Upper lobe of left lung (tissue), 6 donors: ENCODE measurements around the gene FBXO3. TPM values are rescaled to one million over a fixed set of nuclear protein-coding genes. Genes with fewer than 3 reads are reported as not detected.
A peak's percentile ranks its signal among the peaks of the same experiment; 100 is the strongest.

Experiments
- ATAC-seq, 2 donors: fragments of 200-7000 bp; cut with Tn5 transposase; one replicate each; pipeline ENCODE4 v1.9.1; 2022; ENCODE audit warnings: mild to moderate bottlenecking in 2 of 2, moderate library complexity in 2 of 2; ENCODE audit not compliant: low FRiP score in 2 of 2
- DNase-seq, 2 donors: peaks; one replicate each; pipeline ENCODE4 v3.0.0-alpha.2; 2019 to 2020
- H3K27ac ChIP-seq, 4 donors: fragments of 200-600 bp; sonication (generic); one replicate each; pipeline ENCODE4 v1.5.1; 2016 to 2019
- H3K27me3 ChIP-seq, 4 donors: fragments of 200-600 bp; sonication (generic); one replicate each; pipeline ENCODE4 v1.5.1; 2017 to 2019
- H3K36me3 ChIP-seq, 4 donors: fragments of 200-600 bp; sonication (generic); one replicate each; pipeline ENCODE4 v1.5.1; 2016 to 2019
- H3K4me1 ChIP-seq, 4 donors: fragments of 200-600 bp; sonication (generic); one replicate each; pipeline ENCODE4 v1.5.1; 2018 to 2019
- H3K4me3 ChIP-seq, 4 donors: fragments of 200-600 bp; sonication (generic); one replicate each; pipeline ENCODE4 v1.5.1; 2017 to 2019; ENCODE audit warnings: mild to moderate bottlenecking in 2 of 4, moderate library complexity in 1 of 4
- H3K9me3 ChIP-seq, 4 donors: fragments of 200-600 bp; sonication (generic); one replicate each; pipeline ENCODE4 v1.5.1; 2018 to 2019
- EP300 ChIP-seq, 4 donors: sonication (generic); formaldehyde crosslinking; IDR thresholded peaks; one replicate each; pipeline ENCODE4 v1.5.1; 2017; ENCODE audit warnings: antibody characterized with exemption in 4 of 4, control low read depth in 2 of 4
- POLR2A ChIP-seq, 4 donors: fragments of 450-650 bp; IDR thresholded peaks; one replicate each; pipeline ENCODE4 v1.5.1; 2016 to 2017; ENCODE audit warnings: antibody characterized with exemption in 4 of 4, mild to moderate bottlenecking in 2 of 4
- POLR2AphosphoS5 ChIP-seq, 2 donors: sonication (generic); formaldehyde crosslinking; IDR thresholded peaks; one replicate each; pipeline ENCODE4 v1.5.1; 2017; ENCODE audit warnings: antibody characterized with exemption in 2 of 2
- WGBS, 2 donors: methylation state at CpG; one replicate each; pipeline ENCODE4 v1.1.5; 2017 to 2018; 5-methylcytosine and 5-hydroxymethylcytosine counted together
- total RNA-seq, 6 donors: library from RNA; depleted of rRNA in 4 of 6; stranded (reverse); fragments of >200 nt in 4 of 6; gene quantifications; one replicate each; pipeline versions ENCODE4 v1.1.0 to v1.2.1, GENCODE V29; 2016 to 2021
- TF ChIP-seq, protein P1 (sequence below), 6 experiments: fragments of 450-650 bp in 4 of 6; fragments of 200-600 bp in 2 of 6; sonication (generic) in 2 of 6; IDR thresholded peaks; one replicate each; pipeline ENCODE4 v1.5.1; 2016 to 2019; ENCODE audit warnings: antibody characterized with exemption in 6 of 6
- donor health status: DM: no; HTN: no; CAD: no; lungs with moderate emphysema.
- donor health status: DM: no; HTN: yes; CAD: no; lungs with severe emphysema.

Gene FBXO3
- total RNA-seq, 6 donors from 2014 or later, result 9.9 to 50.8 (median 26.9) TPM

DNA sequence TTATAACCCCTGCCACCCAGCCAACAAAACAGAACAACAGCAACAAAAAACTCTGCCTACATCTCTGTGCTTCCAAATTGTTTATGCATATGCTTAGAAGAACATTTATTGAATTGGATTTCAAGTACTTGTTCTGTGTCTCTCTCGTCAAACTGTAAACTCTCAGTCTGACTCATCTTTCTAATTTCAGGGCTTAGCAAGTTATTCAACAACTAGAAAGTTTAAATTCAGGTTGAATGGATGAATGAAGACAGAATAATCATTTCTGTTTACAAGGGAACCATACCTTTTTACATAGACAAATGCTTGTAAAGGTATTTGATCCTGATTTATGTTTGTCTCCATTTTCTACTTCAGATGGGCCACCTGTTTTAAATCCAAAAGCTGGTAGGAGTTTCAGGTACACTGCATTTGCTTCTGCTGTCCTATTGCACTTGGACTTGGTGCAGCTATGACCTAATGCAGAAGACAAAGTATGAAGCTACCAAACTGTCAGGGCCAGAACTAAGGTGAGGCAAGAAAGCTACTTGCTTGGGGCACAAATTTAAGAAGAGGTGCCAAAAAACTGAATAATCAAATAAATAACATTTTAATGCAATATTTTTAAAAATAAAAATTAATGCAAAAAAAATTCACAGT, 1.6 kb upstream of the FBXO3 start:
- TF ChIP-seq, protein P1, sequence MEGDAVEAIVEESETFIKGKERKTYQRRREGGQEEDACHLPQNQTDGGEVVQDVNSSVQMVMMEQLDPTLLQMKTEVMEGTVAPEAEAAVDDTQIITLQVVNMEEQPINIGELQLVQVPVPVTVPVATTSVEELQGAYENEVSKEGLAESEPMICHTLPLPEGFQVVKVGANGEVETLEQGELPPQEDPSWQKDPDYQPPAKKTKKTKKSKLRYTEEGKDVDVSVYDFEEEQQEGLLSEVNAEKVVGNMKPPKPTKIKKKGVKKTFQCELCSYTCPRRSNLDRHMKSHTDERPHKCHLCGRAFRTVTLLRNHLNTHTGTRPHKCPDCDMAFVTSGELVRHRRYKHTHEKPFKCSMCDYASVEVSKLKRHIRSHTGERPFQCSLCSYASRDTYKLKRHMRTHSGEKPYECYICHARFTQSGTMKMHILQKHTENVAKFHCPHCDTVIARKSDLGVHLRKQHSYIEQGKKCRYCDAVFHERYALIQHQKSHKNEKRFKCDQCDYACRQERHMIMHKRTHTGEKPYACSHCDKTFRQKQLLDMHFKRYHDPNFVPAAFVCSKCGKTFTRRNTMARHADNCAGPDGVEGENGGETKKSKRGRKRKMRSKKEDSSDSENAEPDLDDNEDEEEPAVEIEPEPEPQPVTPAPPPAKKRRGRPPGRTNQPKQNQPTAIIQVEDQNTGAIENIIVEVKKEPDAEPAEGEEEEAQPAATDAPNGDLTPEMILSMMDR (IDR thresholded peaks at IDR 0.05), result no peak
- TF ChIP-seq POLR2A (IDR thresholded peaks at IDR 0.05) (no peak), POLR2AphosphoS5 (IDR thresholded peaks at IDR 0.05) (no peak), EP300 (IDR thresholded peaks at IDR 0.05) (no peak)
- DNase-seq (no peak), ATAC-seq (no peak)
- 32 to 43% methylated on average over 1 of the region's 1 CpG for WGBS, 2 donors
- Histone ChIP-seq H3K4me3 (no peak overlapping the region), H3K9me3 (no peaks in the 10 kb centered on the region), H3K27ac (no peak overlapping the region), H3K27me3 (no peaks in the 10 kb centered on the region), H3K4me1 (peaks cover 23 to 31% (median 28%) of the 10 kb centered on the region in 4 donors), H3K36me3 (no peaks in the 10 kb centered on the region)

- ATAC-seq, result no peak
- Histone ChIP-seq H3K27me3 (no peaks in the 10 kb centered on the region), H3K4me1 (peaks cover 23 to 30% (median 27%) of the 10 kb centered on the region in 4 donors), H3K9me3 (no peaks in the 10 kb centered on the region), H3K36me3 (no peaks in the 10 kb centered on the region), H3K4me3 (no peak overlapping the region), H3K27ac (no peak overlapping the region)
- no peak for DNase-seq
- 70 to 85% methylated on average over 7 of the region's 7 CpGs for WGBS, 2 donors
- TF ChIP-seq POLR2AphosphoS5 (IDR thresholded peaks at IDR 0.05) (no peak), EP300 (IDR thresholded peaks at IDR 0.05) (no peak), POLR2A (IDR thresholded peaks at IDR 0.05) (no peak)
- TF ChIP-seq, protein P1 (IDR thresholded peaks at IDR 0.05), result no peak
These were observed 1.1 kb upstream of the FBXO3 start for GRCh38 chr11:33775467-33775807.

- Histone ChIP-seq H3K36me3 (no peaks in the 10 kb centered on the region), H3K4me1 (peaks cover 23 to 30% (median 26%) of the 10 kb centered on the region in 4 donors), H3K4me3 (peak overlapping the region; percentile 68 to 100 (median 92)), H3K27ac (peak overlapping the region; percentile 71 to 90 (median 86)), H3K27me3 (no peaks in the 10 kb centered on the region), H3K9me3 (no peaks in the 10 kb centered on the region)
- WGBS, 2 donors, result 3% methylated on average over 23 of the region's 23 CpGs
- ATAC-seq (peak; percentile 7 to 42), DNase-seq (peak in 1 of 2 donors; percentile 25)
- no peak for TF ChIP-seq POLR2A (IDR thresholded peaks at IDR 0.05)
- no peak for TF ChIP-seq POLR2AphosphoS5 (IDR thresholded peaks at IDR 0.05)
- no peak for TF ChIP-seq EP300 (IDR thresholded peaks at IDR 0.05)
- TF ChIP-seq, protein P1 (IDR thresholded peaks at IDR 0.05), result no peak
These were observed 581 bp upstream of the FBXO3 start for GRCh38 chr11:33774736-33775466.

DNA sequence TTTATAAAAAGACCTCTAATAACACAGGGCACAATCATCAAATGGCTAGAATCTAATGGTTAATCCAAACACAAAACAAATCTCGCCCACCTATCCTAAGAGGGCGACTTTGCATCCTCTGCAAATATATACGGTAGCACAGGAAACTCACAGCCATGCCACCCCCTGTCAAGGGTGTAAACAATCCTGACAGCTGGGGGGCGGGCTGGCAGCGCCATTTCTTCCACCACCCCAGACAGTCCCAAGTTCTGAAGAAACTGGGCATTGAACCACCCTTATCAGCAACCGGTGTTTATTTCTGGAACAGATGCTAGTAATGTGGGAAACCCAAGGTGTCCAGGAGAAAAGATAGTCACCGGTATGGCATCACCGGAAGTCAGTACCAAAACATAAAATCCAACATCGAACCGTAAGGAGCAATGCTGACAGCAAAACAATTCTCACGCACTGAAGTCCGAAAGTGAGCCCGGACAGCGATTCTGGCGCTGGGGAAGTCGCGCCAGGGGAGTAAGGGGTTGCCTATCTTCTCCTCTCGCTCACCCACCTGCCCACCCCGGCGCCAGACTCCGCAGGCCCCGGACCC, 825 bp downstream of the FBXO3 start:
- TF ChIP-seq POLR2A (IDR thresholded peaks at IDR 0.05) (no peak), POLR2AphosphoS5 (IDR thresholded peaks at IDR 0.05) (no peak), EP300 (IDR thresholded peaks at IDR 0.05) (no peak)
- TF ChIP-seq, protein P1 (IDR thresholded peaks at IDR 0.05), result no peak
- no peak for DNase-seq
- WGBS, 2 donors, result 4% methylated on average over 17 to 21 of the region's 22 CpGs
- Histone ChIP-seq H3K4me3 (peak overlapping the region; percentile 68 to 100 (median 92)), H3K36me3 (peaks cover 0 to 12% (median 3%) of the 10 kb centered on the region in 4 donors), H3K9me3 (no peaks in the 10 kb centered on the region), H3K27ac (peak overlapping the region; percentile 71 to 90 (median 86)), H3K4me1 (peaks cover 23 to 30% (median 26%) of the 10 kb centered on the region in 4 donors), H3K27me3 (no peaks in the 10 kb centered on the region)
- peak in 1 of 2 donors; percentile 15 for ATAC-seq
